Loucy (cell line): Measurements from ENCODE around the gene COPS7A.

ENCODE experiments used
- H2AFZ ChIP-seq: fragments of 200-600 bp; sonication (generic); 2 replicates; pipeline ENCODE4 v1.6.0; 2016; ENCODE audit warnings: antibody characterized with exemption, mild to moderate bottlenecking, low read length, moderate library complexity
- H3F3A ChIP-seq: fragments of 200-600 bp; 2 replicates; pipeline ENCODE4 v1.6.0; 2016; ENCODE audit warnings: antibody characterized with exemption, low read depth, mild to moderate bottlenecking
- H3K27me3 ChIP-seq: fragments of 200-600 bp; sonication (generic); 2 replicates; pipeline ENCODE4 v1.6.1; 2014; ENCODE audit warnings: low read length, mild to moderate bottlenecking; ENCODE audit not compliant: insufficient read depth, poor library complexity, severe bottlenecking
- H3K36me3 ChIP-seq: fragments of 200-600 bp; sonication (generic); 2 replicates; pipeline ENCODE4 v1.6.1; 2016; ENCODE audit warnings: low read length; ENCODE audit not compliant: insufficient read depth
- H3K4me1 ChIP-seq: fragments of 200-600 bp; sonication (generic); 2 replicates; pipeline ENCODE4 v1.5.1; 2014; ENCODE audit warnings: low read length, mild to moderate bottlenecking; ENCODE audit not compliant: insufficient read depth, poor library complexity, severe bottlenecking
- H3K4me2 ChIP-seq: fragments of 200-600 bp; sonication (generic); 2 replicates; pipeline ENCODE4 v1.6.0; 2014; ENCODE audit warnings: antibody characterized with exemption, low read length, low read depth, mild to moderate bottlenecking; ENCODE audit not compliant: poor library complexity, severe bottlenecking
- H3K4me3 ChIP-seq: fragments of 200-600 bp; sonication (generic); 2 replicates; pipeline ENCODE4 v1.5.1; 2014; ENCODE audit warnings: low read length, mild to moderate bottlenecking, mixed read lengths; ENCODE audit not compliant: poor library complexity, severe bottlenecking
- H3K79me2 ChIP-seq: fragments of 200-600 bp; sonication (generic); 2 replicates; pipeline ENCODE4 v1.6.1; 2014; ENCODE audit warnings: low read length; ENCODE audit not compliant: insufficient read depth
- H3K9ac ChIP-seq: fragments of 200-600 bp; sonication (generic); 2 replicates; pipeline ENCODE4 v1.6.0; 2014; ENCODE audit warnings: mild to moderate bottlenecking, low read depth, low read length, moderate library complexity; ENCODE audit not compliant: poor library complexity, severe bottlenecking
- H3K9me2 ChIP-seq: fragments of 200-600 bp; sonication (generic); replicated peaks from 2 replicates; pipeline ENCODE4 v1.6.1; 2016; ENCODE audit warnings: low read depth, low read length, mixed read lengths
- H3K9me3 ChIP-seq: fragments of 200-600 bp; sonication (generic); 2 replicates; pipeline ENCODE4 v1.6.1; 2014; ENCODE audit warnings: mild to moderate bottlenecking, antibody characterized with exemption, low read length, low read depth; ENCODE audit not compliant: insufficient read depth
- H4K20me1 ChIP-seq: fragments of 200-600 bp; sonication (generic); 2 replicates; pipeline ENCODE4 v1.6.0; 2014; ENCODE audit warnings: antibody characterized with exemption, low read length, mild to moderate bottlenecking; ENCODE audit not compliant: insufficient read depth, poor library complexity, severe bottlenecking
- CTCF ChIP-seq: fragments of 200-600 bp; sonication (generic); conservative IDR thresholded peaks from 2 replicates; pipeline ENCODE4 v1.5.1; 2014; ENCODE audit warnings: mild to moderate bottlenecking, antibody characterized with exemption, low read length
- EZH2phosphoT487 ChIP-seq: fragments of 200-600 bp; IDR thresholded peaks from 2 replicates; pipeline ENCODE4 v1.6.1; 2018; ENCODE audit warnings: antibody characterized with exemption, mild to moderate bottlenecking, moderate library complexity, borderline replicate concordance

COPS7A gene

GRCh38 chr12:6775185-6776174 is 51.6 kb downstream of the COPS7A start:
- Histone ChIP-seq H3K79me2 (no peaks in the 10 kb centered on the region), H3K4me3 (no peak overlapping the region)
- no peak for TF ChIP-seq EZH2phosphoT487
- no peak for TF ChIP-seq CTCF

GRCh38 chr12:6777386-6777785 is 53.5 kb downstream of the COPS7A start:
- Histone ChIP-seq H3K27me3 (no peaks in the 10 kb centered on the region), H3K79me2 (no peaks in the 10 kb centered on the region)

More at GRCh38 chr12:6775185-6776174, 51.6 kb downstream of the COPS7A start:
- Histone ChIP-seq H3K36me3 (peaks cover 1% of the 10 kb centered on the region; the same call in 1 of the 2 replicates), H3K4me2 (no peak overlapping the region), H3K9ac (peak overlapping the region; percentile 23), H2AFZ (no peak overlapping the region), H4K20me1 (no peaks in the 10 kb centered on the region), H3F3A (no peaks in the 10 kb centered on the region), H3K9me3 (no peaks in the 10 kb centered on the region), H3K9me2 (no peaks in the 10 kb centered on the region), H3K4me1 (peaks cover 4% of the 10 kb centered on the region), H3K27me3 (no peaks in the 10 kb centered on the region)

GRCh38 chr12:6778217-6778573 is 54.3 kb downstream of the COPS7A start:
- H3K9ac ChIP-seq, result peak overlapping the region; percentile 34
- H3K27me3 ChIP-seq, result no peaks in the 10 kb centered on the region
- H3K9me3 ChIP-seq, result no peaks in the 10 kb centered on the region
- H3K79me2 ChIP-seq, result no peaks in the 10 kb centered on the region
- H2AFZ ChIP-seq, result no peak overlapping the region
- no peak overlapping the region for H3K4me2 ChIP-seq
- no peaks in the 10 kb centered on the region for H4K20me1 ChIP-seq
- TF ChIP-seq CTCF, result no peak
- TF ChIP-seq EZH2phosphoT487, result no peak
- no peak overlapping the region for H3K4me3 ChIP-seq
- H3K9me2 ChIP-seq, result no peaks in the 10 kb centered on the region
- no peaks in the 10 kb centered on the region for H3K36me3 ChIP-seq
- peaks cover 4% of the 10 kb centered on the region for H3K4me1 ChIP-seq
- H3F3A ChIP-seq, result no peaks in the 10 kb centered on the region

More at GRCh38 chr12:6777386-6777785, 53.5 kb downstream of the COPS7A start:
- no peaks in the 10 kb centered on the region for H4K20me1 ChIP-seq
- no peak overlapping the region for H3K4me2 ChIP-seq
- no peak overlapping the region for H2AFZ ChIP-seq
- TF ChIP-seq EZH2phosphoT487 (no peak), CTCF (no peak)
- no peaks in the 10 kb centered on the region for H3K9me3 ChIP-seq
- H3F3A ChIP-seq, result no peaks in the 10 kb centered on the region
- no peaks in the 10 kb centered on the region for H3K36me3 ChIP-seq
- H3K4me3 ChIP-seq, result no peak overlapping the region
- H3K9ac ChIP-seq, result no peak overlapping the region
- H3K9me2 ChIP-seq, result no peaks in the 10 kb centered on the region
- H3K4me1 ChIP-seq, result peaks cover 4% of the 10 kb centered on the region
